ENCODE results near the gene SEZ6L. TPM values are rescaled to one million over a fixed set of nuclear protein-coding genes. Genes with fewer than 3 reads are reported as not detected.
A peak's percentile ranks its signal among the peaks of the same experiment; 100 is the strongest.

SEZ6L gene
- total RNA-seq, 4 donors from 2014 or later, result 0.10 to 0.13 TPM; not detected in 2

GRCh38 chr22:26321469-26321913, 152.2 kb downstream of the SEZ6L start:
- Histone ChIP-seq H3K4me3 (no peak overlapping the region), H3K27me3 (no peaks in the 10 kb centered on the region), H3K27ac (peak overlapping the region; percentile 78 to 84 (median 80)), H3K9me3 (no peaks in the 10 kb centered on the region), H3K36me3 (no peaks in the 10 kb centered on the region), H3K4me1 (peaks cover 20 to 26% of the 10 kb centered on the region in 2 donors)
- in situ Hi-C loops (cut with MboI; ENCODE audit: low sequenced_read_pairs in 4 of 4) (loop anchor here in 1 of 4 donors (10.0 kb wide), 1 partner anchor 147 kb away; no protein-coding TSS in a partner anchor), intact Hi-C loops (cut with DNase I; ENCODE audit: low total_unique reads) (loop anchor here (5.0 kb wide), 1 partner anchor 84 kb away; no protein-coding TSS in a partner anchor)
- DNase-seq (peak; percentile 64 to 77), ATAC-seq (peak; percentile 80 to 91)
- TF ChIP-seq CTCF (IDR thresholded peaks at IDR 0.05 in 4 of 5, conservative IDR thresholded peaks at IDR 0.05 in 1 of 5), result no peak
- no peak for TF ChIP-seq POLR2A (IDR thresholded peaks at IDR 0.05)

- H3K27ac ChIP-seq, result peak overlapping the region; percentile 78 to 84 (median 80)
- ATAC-seq, result peak; percentile 85 to 91
These were observed 153.1 kb downstream of the SEZ6L start for GRCh38 chr22:26322179-26322905.

GRCh38 chr22:26323013-26323412, 153.8 kb downstream of the SEZ6L start:
- no peak for TF ChIP-seq CTCF (IDR thresholded peaks at IDR 0.05 in 4 of 5, conservative IDR thresholded peaks at IDR 0.05 in 1 of 5)
- TF ChIP-seq POLR2A (IDR thresholded peaks at IDR 0.05), result no peak
- no peak for DNase-seq
- peak overlapping the region; percentile 78 to 84 (median 80) for H3K27ac ChIP-seq
- H3K27me3 ChIP-seq, result no peaks in the 10 kb centered on the region
- ATAC-seq, result no peak
- no peak overlapping the region for H3K4me3 ChIP-seq
- no peaks in the 10 kb centered on the region for H3K9me3 ChIP-seq
- H3K36me3 ChIP-seq, result no peaks in the 10 kb centered on the region
- H3K4me1 ChIP-seq, result peaks cover 20 to 26% of the 10 kb centered on the region in 2 donors
- in situ Hi-C loops (cut with MboI; ENCODE audit: low sequenced_read_pairs in 4 of 4), result loop anchor here in 1 of 4 donors (10.0 kb wide), 1 partner anchor 148 kb away; no protein-coding TSS in a partner anchor
- intact Hi-C loops (cut with DNase I; ENCODE audit: low total_unique reads), result loop anchor here (5.0 kb wide), 1 partner anchor 86 kb away; no protein-coding TSS in a partner anchor

More at GRCh38 chr22:26322179-26322905, 153.1 kb downstream of the SEZ6L start:
- TF ChIP-seq POLR2A (IDR thresholded peaks at IDR 0.05) (no peak), CTCF (IDR thresholded peaks at IDR 0.05 in 4 of 5, conservative IDR thresholded peaks at IDR 0.05 in 1 of 5) (no peak)
- no peaks in the 10 kb centered on the region for H3K27me3 ChIP-seq
- no peaks in the 10 kb centered on the region for H3K9me3 ChIP-seq
- no peak overlapping the region for H3K4me3 ChIP-seq
- in situ Hi-C loops (cut with MboI; ENCODE audit: low sequenced_read_pairs in 4 of 4), result loop anchor here in 1 of 4 donors (10.0 kb wide), 1 partner anchor 148 kb away; no protein-coding TSS in a partner anchor
- intact Hi-C loops (cut with DNase I; ENCODE audit: low total_unique reads), result loop anchor here (5.0 kb wide), 1 partner anchor 85 kb away; no protein-coding TSS in a partner anchor
- peaks cover 20 to 26% of the 10 kb centered on the region in 2 donors for H3K4me1 ChIP-seq
- peak; percentile 46 to 49 for DNase-seq
- no peaks in the 10 kb centered on the region for H3K36me3 ChIP-seq

GRCh38 chr22:26324150-26324549, 154.9 kb downstream of the SEZ6L start:
- intact Hi-C loops (cut with DNase I; ENCODE audit: low total_unique reads), result loop anchor here (5.0 kb wide), 1 partner anchor 87 kb away; no protein-coding TSS in a partner anchor
- TF ChIP-seq POLR2A (IDR thresholded peaks at IDR 0.05) (no peak), CTCF (IDR thresholded peaks at IDR 0.05 in 4 of 5, conservative IDR thresholded peaks at IDR 0.05 in 1 of 5) (no peak)
- ATAC-seq (no peak), DNase-seq (no peak)
- Histone ChIP-seq H3K4me3 (no peak overlapping the region), H3K4me1 (peaks cover 20 to 26% of the 10 kb centered on the region in 2 donors), H3K27me3 (no peaks in the 10 kb centered on the region), H3K9me3 (no peaks in the 10 kb centered on the region), H3K36me3 (no peaks in the 10 kb centered on the region), H3K27ac (no peak overlapping the region)
- in situ Hi-C loops (cut with MboI; ENCODE audit: low sequenced_read_pairs in 4 of 4), result loop anchor here in 1 of 4 donors (10.0 kb wide), 1 partner anchor 149 kb away; no protein-coding TSS in a partner anchor
